Activated T-helper 2 cell treated with anti-CD3 and anti-CD28 coated beads, Interferon-gamma antibody, Interleukin-2, Interleukin-4, amounts not matched to agents 10 μg/mL and 5 μg/mL and 100 μg/mL, durations not matched to agents 14 hours and 24 hours and 36 hours (primary cell): ENCODE measurements around the gene GRK1. TPM values are rescaled to one million over a fixed set of nuclear protein-coding genes. Genes with fewer than 3 reads are reported as not detected.
"Not testable (repeated sequence)": the region's sequence is repeated elsewhere in the genome, so short reads cannot be mapped to it uniquely, and the experiment has no call there.

Experiments used
- DNase-seq: peaks from one replicate; pipeline ENCODE4 v3.0.0; 2021; ENCODE audit warnings: low spot score
- H3K27ac Mint-ChIP-seq: one replicate; pipeline ENCODE4 v1.8.0; 2021; ENCODE audit warnings: mixed read lengths
- H3K27me3 Mint-ChIP-seq: one replicate; pipeline ENCODE4 v1.8.0; 2021; ENCODE audit warnings: low read depth, mixed read lengths
- H3K36me3 Mint-ChIP-seq: one replicate; pipeline ENCODE4 v1.8.0; 2021; ENCODE audit warnings: low read depth, mixed read lengths
- H3K4me1 Mint-ChIP-seq: one replicate; pipeline ENCODE4 v1.8.0; 2021; ENCODE audit warnings: low read depth, mixed read lengths
- H3K4me3 Mint-ChIP-seq: one replicate; pipeline ENCODE4 v1.8.0; 2021; ENCODE audit warnings: low read depth, mild to moderate bottlenecking, moderate library complexity, mixed read lengths
- H3K9me3 Mint-ChIP-seq: one replicate; pipeline ENCODE4 v1.8.0; 2021; ENCODE audit warnings: mixed read lengths
- intact Hi-C: fragments of 100-400 bp; cut with micrococcal nuclease; formaldehyde crosslinking; loops from one replicate; pipeline ENCODE4 v1.15.1; 2023
- total RNA-seq: library from RNA; stranded (reverse); gene quantifications from 2 replicates; pipeline ENCODE4 v1.2.3, GENCODE V29; 2022

The GRK1 gene
- total RNA-seq, 1 donor from 2014 or later, result 0.11 TPM

DNA sequence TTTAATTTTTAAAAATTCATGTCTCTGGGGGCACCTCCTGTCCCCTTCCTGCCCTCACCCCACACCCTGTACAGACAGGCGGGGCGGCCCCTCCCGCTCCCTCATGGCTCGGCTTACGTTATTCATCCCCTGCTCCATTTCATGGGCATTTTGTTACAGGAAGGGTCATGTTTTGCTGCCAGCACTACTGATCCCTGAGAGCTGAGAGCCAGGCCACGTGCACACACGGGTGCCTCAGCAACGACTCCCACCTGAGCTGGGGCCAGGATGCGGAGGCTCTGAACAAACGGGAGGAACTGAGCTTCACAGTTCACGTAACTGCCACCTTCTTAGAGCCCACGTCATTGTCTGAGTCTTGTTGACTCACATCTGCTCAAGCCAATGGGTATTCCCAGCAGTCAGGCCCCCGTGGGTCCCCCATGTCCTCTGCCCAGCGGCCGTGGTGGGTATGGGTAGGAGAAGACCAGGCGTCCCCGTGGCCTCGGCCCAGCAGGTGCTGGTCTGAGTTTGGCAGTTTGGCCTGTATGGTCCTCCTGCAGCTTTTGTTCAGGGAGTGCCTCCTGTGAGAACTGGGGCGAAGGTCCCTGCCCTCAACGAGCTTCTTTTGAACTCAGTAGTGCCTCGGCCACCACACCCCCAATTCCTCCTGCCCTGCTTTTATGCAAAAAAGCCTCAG lies 75.6 kb downstream of the GRK1 start:
- H3K36me3 Mint-ChIP-seq, result no peaks in the 10 kb centered on the region
- H3K27me3 Mint-ChIP-seq, result peaks cover 27% of the 10 kb centered on the region
- intact Hi-C loops, result no loop called here
- no peaks in the 10 kb centered on the region for H3K9me3 Mint-ChIP-seq
- DNase-seq, result no peak
- H3K27ac Mint-ChIP-seq, result no peak overlapping the region
- H3K4me3 Mint-ChIP-seq, result no peak overlapping the region
- peaks cover 21% of the 10 kb centered on the region for H3K4me1 Mint-ChIP-seq

DNA sequence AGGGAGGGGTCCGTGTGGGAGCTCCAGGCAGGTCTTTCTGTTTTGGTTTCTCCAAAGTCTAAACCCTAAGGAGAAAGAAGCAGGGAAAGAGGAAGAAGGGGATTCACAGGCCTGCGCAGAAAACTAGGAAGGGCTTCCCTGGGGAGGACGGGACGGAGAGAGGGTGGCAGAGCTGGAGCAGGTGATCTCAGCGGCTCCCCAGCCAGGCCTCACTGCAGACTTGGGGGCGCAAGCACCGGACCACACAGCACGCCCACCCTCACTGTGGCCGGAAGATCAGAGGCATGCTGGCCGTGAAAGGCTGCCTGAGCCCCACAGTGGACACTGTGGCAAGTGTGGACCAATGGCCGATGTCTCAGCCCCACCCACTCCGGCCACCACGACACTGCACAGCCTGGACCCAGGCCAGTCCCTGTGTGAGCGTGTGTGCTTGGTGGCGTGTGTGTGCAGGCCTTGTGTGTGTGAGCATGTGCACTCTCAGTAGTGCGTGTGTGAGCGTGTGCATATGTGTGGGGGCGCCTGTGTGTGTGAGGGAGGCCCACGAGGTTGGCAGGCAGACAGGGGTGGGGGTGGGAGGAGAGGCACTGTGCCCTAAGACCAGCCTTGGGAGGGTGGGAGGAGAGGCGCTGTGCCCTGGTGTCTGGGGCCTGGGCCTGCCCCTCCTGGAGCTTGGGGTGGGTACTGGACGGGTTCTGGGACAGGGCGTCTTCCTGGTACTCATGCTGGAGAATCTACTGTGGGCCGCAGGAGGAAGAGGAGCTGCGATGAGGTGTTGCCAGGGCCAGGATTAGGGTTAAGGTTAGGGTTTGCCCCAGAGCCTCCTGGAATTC lies 76.6 kb downstream of the GRK1 start:
- Mint-ChIP-seq H3K9me3 (no peaks in the 10 kb centered on the region), H3K27me3 (peaks cover 27% of the 10 kb centered on the region), H3K4me1 (peaks cover 21% of the 10 kb centered on the region), H3K27ac (no peak overlapping the region), H3K36me3 (no peaks in the 10 kb centered on the region), H3K4me3 (no peak overlapping the region)
- intact Hi-C loops, result no loop called here
- DNase-seq, result no peak

DNA sequence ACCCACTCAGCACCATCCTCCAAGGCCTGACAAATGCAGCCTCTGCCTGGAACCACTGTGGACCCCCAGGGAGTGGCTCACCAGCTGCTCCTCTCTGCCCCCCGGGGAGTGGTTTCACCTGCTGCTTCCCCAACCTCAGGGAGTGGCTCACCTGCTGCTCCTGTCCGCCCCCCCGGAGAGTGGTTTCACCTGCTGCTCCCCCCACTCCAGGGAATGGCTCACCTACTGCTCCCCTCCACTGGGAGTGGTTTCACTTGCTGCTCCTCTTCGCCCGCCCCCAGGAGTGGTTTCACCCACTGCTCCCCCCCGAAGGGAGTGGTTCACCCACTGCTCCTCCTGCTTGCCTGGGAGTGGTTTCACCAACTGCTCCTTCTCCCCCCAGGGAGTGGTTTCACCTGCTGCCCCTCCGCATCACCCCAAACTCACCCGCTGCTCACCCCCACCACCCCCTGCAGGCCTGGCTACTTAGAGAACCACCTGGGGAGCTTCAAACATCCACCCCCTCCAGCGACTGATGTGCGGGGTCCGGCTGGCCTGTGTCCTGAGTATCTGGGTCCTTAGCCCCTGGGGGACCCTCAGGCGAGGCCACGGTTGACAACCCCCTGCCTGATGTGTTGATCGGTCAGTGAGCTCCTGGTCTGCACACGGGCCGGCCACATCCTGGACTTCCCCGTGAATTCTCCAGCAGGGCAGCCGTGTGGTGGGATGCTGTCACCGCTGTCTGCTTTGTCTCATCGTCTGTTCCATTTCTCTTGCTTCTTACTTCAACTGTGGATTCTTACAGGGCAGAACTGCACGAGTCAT lies 77.4 kb downstream of the GRK1 start:
- no peak overlapping the region for H3K27ac Mint-ChIP-seq
- DNase-seq, result no peak
- intact Hi-C loops, result no loop called here
- H3K36me3 Mint-ChIP-seq, result no peaks in the 10 kb centered on the region
- peaks cover 21% of the 10 kb centered on the region for H3K4me1 Mint-ChIP-seq
- H3K27me3 Mint-ChIP-seq, result peaks cover 27% of the 10 kb centered on the region
- no peaks in the 10 kb centered on the region for H3K9me3 Mint-ChIP-seq
- no peak overlapping the region for H3K4me3 Mint-ChIP-seq

DNA sequence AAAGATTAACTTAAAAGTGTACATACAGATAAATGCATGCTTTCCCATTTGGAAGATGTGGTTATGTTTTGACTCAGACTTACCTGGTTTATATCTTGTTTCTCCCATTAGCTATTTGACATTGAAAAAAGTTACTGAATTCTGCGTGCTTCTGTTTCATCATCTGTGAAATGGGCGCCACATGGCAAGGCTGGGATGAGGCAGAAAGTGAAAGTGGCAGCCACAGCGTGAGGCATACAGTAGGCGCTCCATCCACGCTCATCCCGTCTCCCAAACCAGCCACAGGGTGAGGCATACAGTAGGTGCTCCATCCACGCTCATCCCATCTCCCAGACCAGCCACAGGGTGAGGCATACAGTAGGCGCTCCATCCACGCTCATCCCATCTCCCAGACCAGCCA lies 78.0 kb downstream of the GRK1 start:
- no peaks in the 10 kb centered on the region for H3K9me3 Mint-ChIP-seq
- H3K36me3 Mint-ChIP-seq, result no peaks in the 10 kb centered on the region
- H3K4me1 Mint-ChIP-seq, result peaks cover 21% of the 10 kb centered on the region
- intact Hi-C loops, result no loop called here
- H3K27me3 Mint-ChIP-seq, result peaks cover 21% of the 10 kb centered on the region
- no peak for DNase-seq
- no peak overlapping the region for H3K4me3 Mint-ChIP-seq
- no peak overlapping the region for H3K27ac Mint-ChIP-seq

DNA sequence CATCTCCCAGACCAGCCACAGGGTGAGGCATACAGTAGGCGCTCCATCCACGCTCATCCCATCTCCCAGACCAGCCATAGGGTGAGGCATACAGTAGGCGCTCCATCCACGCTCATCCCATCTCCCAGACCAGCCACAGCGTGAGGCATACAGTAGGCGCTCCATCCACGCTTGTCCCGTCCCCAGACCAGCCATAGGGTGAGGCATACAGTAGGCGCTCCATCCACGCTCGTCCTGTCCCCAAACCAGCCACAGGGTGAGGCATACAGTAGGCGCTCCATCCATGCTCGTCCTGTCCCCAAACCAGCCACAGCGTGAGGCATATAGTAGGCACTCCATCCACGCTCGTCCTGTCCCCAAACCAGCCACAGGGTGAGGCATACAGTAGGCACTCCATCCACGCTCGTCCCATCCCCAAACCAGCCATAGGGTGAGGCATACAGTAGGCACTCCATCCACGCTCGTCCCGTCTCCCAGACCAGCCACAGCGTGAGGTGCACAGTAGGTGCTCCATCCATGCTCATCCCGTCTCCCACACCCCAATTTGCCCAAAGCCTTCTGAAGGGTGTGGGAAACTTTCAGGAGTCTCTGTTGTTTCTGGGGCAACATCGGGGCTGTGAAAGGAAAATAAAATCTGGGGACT lies 78.6 kb downstream of the GRK1 start:
- DNase-seq, intact Hi-C loops, H3K4me3 Mint-ChIP-seq, H3K27ac Mint-ChIP-seq, H3K36me3 Mint-ChIP-seq, H3K9me3 Mint-ChIP-seq: not testable (repeated sequence)
- H3K27me3 Mint-ChIP-seq, result peaks cover 16% of the 10 kb centered on the region
- H3K4me1 Mint-ChIP-seq, result peaks cover 20% of the 10 kb centered on the region

DNA sequence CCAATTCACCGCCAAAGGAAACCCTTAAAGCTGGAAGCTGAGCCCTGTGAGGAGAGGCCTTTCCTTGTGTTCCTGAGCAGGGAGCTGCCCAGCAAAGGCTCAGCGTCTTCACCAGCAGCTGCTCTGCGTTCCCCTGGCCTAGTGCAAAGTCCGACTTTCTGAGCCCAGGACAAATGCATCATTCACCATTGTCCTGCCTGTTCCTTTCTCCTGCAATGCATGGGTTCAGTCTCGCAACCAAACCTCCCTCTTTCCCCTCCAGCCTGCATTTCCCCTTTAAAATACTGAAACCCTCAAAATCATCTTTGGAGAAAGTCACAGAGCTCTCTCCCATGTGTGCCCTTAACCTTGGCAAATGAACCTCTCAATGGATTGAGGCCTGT lies 79.1 kb downstream of the GRK1 start:
- Mint-ChIP-seq H3K27me3 (peaks cover 11% of the 10 kb centered on the region), H3K4me1 (peaks cover 15% of the 10 kb centered on the region), H3K36me3 (no peaks in the 10 kb centered on the region), H3K4me3 (no peak overlapping the region), H3K27ac (no peak overlapping the region), H3K9me3 (peaks cover 11% of the 10 kb centered on the region)
- intact Hi-C loops, result no loop called here
- DNase-seq, result no peak

DNA sequence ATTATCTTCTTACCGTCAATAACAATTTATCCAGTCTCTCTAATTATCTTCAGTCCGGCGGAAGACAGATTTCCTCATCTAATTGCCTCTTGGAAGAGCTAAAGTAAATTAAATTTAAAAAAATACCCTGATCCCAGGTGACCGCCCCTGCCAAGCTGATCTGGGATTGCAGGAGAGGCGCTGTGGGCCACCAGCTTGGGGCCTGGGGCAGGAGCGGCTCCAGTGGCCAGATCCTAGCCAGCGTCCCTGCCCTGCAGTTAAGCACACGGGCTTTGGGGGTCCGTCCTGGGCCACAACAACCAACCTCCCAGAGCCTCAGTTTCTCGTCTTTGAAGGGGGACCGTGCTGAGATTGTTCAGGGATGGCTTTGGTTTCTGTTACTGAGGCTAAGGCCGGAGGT lies 79.7 kb downstream of the GRK1 start:
- no peak for DNase-seq
- H3K27me3 Mint-ChIP-seq, result peaks cover 7% of the 10 kb centered on the region

DNA sequence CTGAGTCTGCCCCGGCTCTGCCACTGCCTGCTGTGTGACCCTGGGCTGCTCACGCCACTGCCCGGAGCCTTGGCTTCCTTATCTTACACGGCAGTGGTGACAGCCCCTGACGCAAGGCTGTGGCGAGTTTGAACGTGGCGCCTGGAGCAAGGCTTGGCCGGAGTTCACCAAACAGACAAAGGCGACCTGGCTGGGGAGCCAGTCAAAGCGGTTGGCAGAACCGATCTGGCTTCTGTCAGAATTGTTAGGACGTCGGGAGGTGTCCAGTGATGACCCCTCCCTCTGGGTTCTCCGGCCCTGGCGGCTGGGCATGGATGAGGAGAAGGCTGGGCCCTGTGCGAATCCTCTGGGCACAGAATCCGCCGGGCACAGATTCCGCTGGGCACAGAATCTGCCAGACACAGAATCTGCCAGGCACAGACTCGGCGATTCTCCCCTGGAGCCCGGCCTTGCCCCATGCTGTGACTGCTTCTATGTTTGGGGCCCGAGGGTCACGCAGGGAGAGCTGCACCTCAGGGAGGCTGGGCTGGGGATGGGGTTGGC lies 80.3 kb downstream of the GRK1 start:
- no peak for DNase-seq
- Mint-ChIP-seq H3K9me3 (peaks cover 14% of the 10 kb centered on the region), H3K4me1 (peaks cover 3% of the 10 kb centered on the region), H3K27ac (no peak overlapping the region), H3K4me3 (no peak overlapping the region), H3K36me3 (no peaks in the 10 kb centered on the region), H3K27me3 (peaks cover 4% of the 10 kb centered on the region)
- intact Hi-C loops, result no loop called here

More for the DNA sequence above, 79.7 kb downstream of the GRK1 start:
- intact Hi-C loops, result no loop called here
- H3K9me3 Mint-ChIP-seq, result peaks cover 14% of the 10 kb centered on the region
- H3K36me3 Mint-ChIP-seq, result no peaks in the 10 kb centered on the region
- H3K27ac Mint-ChIP-seq, result no peak overlapping the region
- H3K4me3 Mint-ChIP-seq, result no peak overlapping the region
- H3K4me1 Mint-ChIP-seq, result peaks cover 9% of the 10 kb centered on the region

DNA sequence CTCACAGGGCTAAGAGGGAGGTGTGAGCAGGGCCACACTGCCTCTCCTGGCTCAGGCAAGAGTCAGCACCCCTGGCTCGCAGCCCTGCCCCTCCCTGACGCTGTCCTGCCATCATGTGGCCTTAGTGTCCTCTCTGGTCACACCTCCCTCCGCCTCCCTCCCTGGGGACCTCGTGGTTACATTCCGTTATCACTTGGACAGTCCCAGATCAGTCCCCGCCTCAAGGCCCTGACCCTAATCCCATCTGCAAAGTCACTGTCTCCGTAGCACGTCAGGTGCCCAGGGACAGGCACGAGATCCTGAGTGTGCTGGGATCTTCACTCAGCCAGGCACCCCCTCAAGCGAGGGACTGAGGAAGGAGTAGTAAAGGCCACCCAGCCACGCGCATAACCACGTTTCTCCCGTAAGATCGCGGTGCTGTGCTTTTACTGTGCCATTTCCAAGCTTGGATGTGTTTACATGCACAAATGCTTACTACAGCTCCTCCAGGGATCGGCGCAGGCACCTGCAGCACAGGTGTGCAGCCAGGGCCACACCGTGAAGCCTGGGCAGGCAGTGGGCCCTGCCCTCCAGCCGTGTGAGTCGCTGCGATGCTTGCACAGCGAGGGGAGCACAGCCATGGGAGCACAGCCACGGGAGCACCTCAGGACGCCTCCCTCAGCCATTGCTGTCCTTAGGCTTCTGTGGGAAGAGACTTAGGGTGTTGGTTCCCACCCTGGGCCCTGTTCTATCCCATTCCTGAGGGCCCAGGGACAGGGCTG lies 81.3 kb downstream of the GRK1 start:
- intact Hi-C loops, result no loop called here
- Mint-ChIP-seq H3K27ac (no peak overlapping the region), H3K9me3 (peaks cover 20% of the 10 kb centered on the region), H3K4me3 (no peak overlapping the region), H3K4me1 (no peaks in the 10 kb centered on the region), H3K27me3 (peaks cover 4% of the 10 kb centered on the region), H3K36me3 (peaks cover 4% of the 10 kb centered on the region)
- no peak for DNase-seq

DNA sequence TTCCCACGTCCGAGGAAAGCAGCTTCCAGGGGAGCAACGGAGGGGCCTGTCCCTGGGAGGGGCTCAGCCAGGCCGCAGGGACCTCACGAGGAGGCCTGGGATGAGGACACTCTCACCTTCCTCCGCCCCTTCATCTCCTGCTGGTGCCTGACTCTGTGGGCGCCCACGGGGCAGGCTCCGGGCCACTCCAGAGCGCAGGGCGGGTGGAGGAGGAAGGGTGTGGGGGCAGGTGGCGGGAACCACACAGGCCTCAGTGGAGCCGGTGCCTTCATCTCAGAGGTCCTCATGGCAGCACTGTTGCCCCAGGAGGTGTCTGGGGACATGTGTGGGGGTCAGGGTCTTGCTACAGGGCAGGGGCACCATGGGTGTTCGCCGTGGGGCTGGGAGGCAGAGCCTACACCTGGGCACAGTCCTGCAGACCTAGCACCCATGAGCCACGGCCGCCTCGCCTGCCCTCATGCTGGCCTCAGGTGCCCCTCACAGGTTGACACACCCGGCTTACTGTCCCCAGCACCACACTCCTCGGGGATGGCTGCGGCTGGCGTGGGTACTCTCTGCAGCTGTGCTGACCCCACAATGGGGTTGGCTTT lies 81.9 kb downstream of the GRK1 start:
- H3K36me3 Mint-ChIP-seq, result peaks cover 4% of the 10 kb centered on the region
- H3K9me3 Mint-ChIP-seq, result peaks cover 21% of the 10 kb centered on the region
- H3K27ac Mint-ChIP-seq, result no peak overlapping the region
- no peak for DNase-seq
- no peak overlapping the region for H3K4me3 Mint-ChIP-seq
- no peaks in the 10 kb centered on the region for H3K4me1 Mint-ChIP-seq
- intact Hi-C loops, result no loop called here
- peaks cover 4% of the 10 kb centered on the region for H3K27me3 Mint-ChIP-seq

DNA sequence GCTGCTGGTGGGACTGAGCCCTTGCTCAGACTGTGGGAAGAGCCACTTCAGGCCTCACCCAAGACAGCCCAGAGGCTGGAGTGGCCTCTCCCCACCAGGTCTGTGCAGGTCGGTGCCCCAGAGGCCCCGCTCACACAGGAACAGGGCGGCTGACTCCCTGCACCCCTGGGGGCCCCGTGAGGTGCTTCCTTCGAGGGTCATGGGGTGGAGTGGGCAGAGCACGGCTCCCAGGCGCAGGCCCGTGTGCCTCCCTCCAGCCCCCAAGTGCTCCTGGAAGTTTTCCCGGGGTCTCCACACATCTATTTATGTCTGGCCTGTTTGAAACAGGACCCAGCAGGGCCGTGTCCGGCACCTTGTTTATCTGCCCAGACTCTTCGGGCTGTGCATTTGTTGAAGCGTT lies 82.5 kb downstream of the GRK1 start:
- no peak overlapping the region for H3K4me3 Mint-ChIP-seq

More for the DNA sequence above, 82.5 kb downstream of the GRK1 start:
- Mint-ChIP-seq H3K27me3 (peaks cover 4% of the 10 kb centered on the region), H3K9me3 (peaks cover 21% of the 10 kb centered on the region), H3K36me3 (peaks cover 4% of the 10 kb centered on the region), H3K27ac (no peak overlapping the region), H3K4me1 (no peaks in the 10 kb centered on the region)
- intact Hi-C loops, result no loop called here
- no peak for DNase-seq
